ENCODE measurements around the gene GP1BA.

GP1BA gene

DNA sequence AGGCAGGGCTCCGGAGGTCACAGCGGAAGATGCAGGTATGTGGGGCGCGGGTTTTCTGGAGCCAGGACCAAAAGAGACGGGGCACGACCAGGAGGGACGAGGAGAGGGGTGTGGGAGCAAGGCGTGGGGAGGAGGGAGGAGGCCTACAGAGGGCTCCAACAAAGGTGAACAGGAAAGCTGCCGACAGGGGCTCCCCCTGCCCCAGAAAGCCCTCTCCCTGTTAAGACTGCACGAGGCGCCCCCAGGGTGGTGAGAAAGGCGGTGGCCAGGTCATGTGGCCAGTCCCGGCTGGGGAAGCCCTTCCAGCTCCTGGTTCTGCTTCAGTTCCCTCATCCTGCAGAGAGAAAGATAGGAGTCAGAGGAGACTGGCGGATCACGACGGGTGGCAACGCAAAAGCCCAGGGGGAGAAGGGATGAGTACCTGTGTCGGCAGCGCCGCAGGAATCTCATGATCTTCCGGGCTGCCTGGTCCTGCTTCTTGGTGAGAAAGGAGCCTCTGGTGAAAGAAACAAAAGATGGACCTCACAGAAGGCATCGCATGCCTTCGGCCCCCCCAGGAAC is 36.5 kb downstream of the GP1BA start:
- peak overlapping the region; percentile 97 for H3K27ac ChIP-seq
- no peak for DNase-seq (ENCODE audit: low read depth, low spot score)

- peak; percentile 66 for DNase-seq (ENCODE audit: low read depth, low spot score)
- H3K27ac ChIP-seq, result peak overlapping the region; percentile 97
Observed at GRCh38 chr17:4969047-4969550, 37.0 kb downstream of the GP1BA start.

- DNase-seq (ENCODE audit: low read depth, low spot score), result no peak
- peak overlapping the region; percentile 97 for H3K27ac ChIP-seq
Observed at GRCh38 chr17:4969551-4970173, 37.6 kb downstream of the GP1BA start.

DNA sequence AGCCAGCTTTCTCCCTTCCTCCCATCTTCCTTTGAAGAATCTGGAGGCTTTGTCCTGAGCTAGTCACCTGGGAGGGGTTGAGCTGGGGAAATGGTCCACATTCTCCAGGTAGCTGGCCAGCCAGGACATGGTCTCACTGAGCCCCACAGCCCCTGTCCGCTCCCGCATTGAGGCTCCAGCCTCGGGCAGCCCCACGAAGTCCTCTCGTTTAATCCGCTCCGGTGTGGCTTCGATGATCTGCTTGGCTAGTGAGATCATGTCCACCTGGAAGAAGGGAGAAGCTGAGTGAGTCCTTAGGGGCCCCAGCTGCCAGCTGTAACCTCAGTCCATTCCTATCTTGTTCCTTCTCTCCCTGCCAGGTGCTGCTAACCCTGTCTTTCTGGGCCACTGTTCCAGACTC is 38.2 kb downstream of the GP1BA start:
- no peak for DNase-seq (ENCODE audit: low read depth, low spot score)
- H3K27ac ChIP-seq, result peak overlapping the region; percentile 97

DNA sequence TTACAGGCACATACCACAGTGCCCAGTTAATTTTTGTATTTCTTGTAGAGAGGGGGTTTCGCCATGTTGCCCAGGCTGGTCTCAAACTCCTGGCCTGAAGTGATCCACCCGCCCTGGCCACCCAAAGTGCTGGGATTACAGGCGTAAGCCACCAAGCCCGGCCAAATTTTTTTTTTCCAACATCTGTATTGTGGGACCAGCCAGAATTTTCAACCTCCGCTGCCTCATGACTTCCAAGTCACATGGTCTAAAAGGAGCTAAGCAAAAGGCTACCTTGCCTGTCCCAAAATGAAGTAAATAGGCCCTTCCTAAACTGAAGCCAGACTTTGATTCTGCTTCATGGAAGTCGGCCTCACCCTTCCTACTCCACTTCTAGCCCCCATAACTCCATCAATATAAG is 39.7 kb downstream of the GP1BA start:
- H3K27ac ChIP-seq, result no peak overlapping the region
- no peak for DNase-seq (ENCODE audit: low read depth, low spot score)

DNA sequence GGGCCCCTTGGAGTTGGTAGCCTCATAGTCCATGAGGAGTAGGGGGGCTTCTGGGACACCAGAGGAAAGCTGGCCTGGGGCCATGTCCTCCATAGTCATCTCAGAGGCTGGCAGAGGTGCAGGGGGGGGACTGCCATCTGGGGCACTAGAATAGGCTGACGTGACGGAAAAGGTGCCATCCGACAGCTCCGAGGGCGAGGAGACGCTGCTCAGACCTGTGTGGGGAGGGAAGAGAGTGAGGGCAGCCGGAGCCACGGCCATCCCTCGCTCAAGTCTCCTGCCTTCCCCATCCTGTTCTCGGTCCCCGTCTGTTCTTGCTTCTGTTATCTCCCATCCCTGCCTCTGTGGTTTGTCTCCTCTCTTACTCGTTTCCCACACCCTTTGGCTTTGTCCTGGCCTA is 40.2 kb downstream of the GP1BA start:
- no peak for DNase-seq (ENCODE audit: low read depth, low spot score)
- H3K27ac ChIP-seq, result no peak overlapping the region

GRCh38 chr17:4972752-4973151 is 40.7 kb downstream of the GP1BA start:
- no peak for DNase-seq (ENCODE audit: low read depth, low spot score)
- H3K27ac ChIP-seq, result no peak overlapping the region

GRCh38 chr17:4973256-4974114 is 41.4 kb downstream of the GP1BA start:
- DNase-seq (ENCODE audit: low read depth, low spot score), result no peak
- H3K27ac ChIP-seq, result no peak overlapping the region

GRCh38 chr17:4974115-4974670 is 42.1 kb downstream of the GP1BA start:
- DNase-seq (ENCODE audit: low read depth, low spot score), result no peak

DNA sequence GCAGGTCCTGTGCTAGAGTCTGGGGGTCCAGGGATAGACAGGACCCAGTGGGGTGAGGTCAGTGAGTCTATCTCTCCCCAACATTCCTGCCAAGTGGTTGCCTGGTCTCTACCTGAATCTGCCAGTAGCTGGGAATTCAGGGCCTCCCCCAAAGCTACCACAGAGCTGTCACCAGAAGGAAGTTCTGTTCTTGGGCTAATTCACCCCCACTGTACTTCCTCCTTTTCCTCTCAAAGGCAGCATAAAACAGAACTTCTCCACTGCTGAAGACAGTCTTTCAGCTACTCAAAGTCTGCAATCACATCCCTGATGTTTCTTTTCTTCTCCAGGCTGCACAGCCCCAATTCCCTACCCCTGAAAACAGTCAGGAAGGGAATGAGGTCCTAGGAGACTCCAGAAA is 46.6 kb downstream of the GP1BA start:
- no peak for DNase-seq (ENCODE audit: low read depth, low spot score)
- no peak overlapping the region for H3K27ac ChIP-seq

More at GRCh38 chr17:4974115-4974670, 42.1 kb downstream of the GP1BA start:
- H3K27ac ChIP-seq, result no peak overlapping the region

- H3K27ac ChIP-seq, result no peak overlapping the region
- DNase-seq (ENCODE audit: low read depth, low spot score), result no peak
Observed at GRCh38 chr17:4980644-4981216, 48.7 kb downstream of the GP1BA start.

DNA sequence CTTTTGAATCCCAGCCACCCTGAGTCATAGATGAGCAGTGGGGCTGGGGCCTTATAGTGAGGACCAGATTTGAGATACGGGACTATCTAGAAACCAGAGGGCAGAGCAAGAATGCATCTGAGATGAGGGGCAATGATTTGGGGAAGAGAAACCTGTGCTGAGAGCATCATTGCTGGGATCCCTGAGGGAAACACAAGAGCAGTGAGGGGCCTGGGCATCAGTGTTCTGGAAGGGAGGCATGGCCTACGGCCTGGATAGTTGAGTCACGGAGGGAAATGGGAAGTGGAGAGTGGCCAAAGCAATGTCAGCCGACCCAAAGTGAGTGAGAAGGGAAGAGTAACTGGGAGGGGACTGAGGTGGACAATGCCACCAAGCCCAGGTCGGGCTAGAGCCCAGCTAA is 50.2 kb downstream of the GP1BA start:
- DNase-seq (ENCODE audit: low read depth, low spot score), result no peak
- H3K27ac ChIP-seq, result no peak overlapping the region

All from epithelial cell of prostate (primary cell).